K562 (cell line): ENCODE data around the gene AFAP1. TPM values are rescaled to one million over a fixed set of nuclear protein-coding genes. Genes with fewer than 3 reads are reported as not detected.
"Not testable (repeated sequence)": the region's sequence is repeated elsewhere in the genome, so short reads cannot be mapped to it uniquely, and the experiment has no call there.

Experiments
- ATAC-seq: fragments of 200-7000 bp; cut with Tn5 transposase; 3 replicates; pipeline ENCODE4 v1.9.1; 2020; ENCODE audit warnings: moderate library complexity
- BruUV-seq: library from RNA; stranded (reverse); fragments of 400-500 nt; replicated peaks from 2 replicates; lab custom pipeline; 2021; lab: Mats Ljungman, UMichigan
- CTCF ChIA-PET: fragments of 300-600 bp; formaldehyde crosslinking; extraction: SDS; loops from one replicate; lab custom pipeline; 2021; ENCODE audit warnings: low intra/inter-chr PET ratio; lab: Yijun Ruan, JAX
- POLR2A ChIA-PET: fragments of 300-600, 350-650 bp; sonication (Branson Sonifier 250); formaldehyde crosslinking; extraction: SDS; loops from one replicate; lab custom pipeline; 2021; ENCODE audit warnings: antibody characterized with exemption, inconsistent platforms; lab: Yijun Ruan, JAX
- DNase-seq, 4 experiments: peaks; one replicate each; pipeline versions ENCODE4 v3.0.0 to v3.0.0-alpha.2; 2011 to 2018; ENCODE audit warnings: low spot score in 3 of 4, mixed read lengths in 3 of 4; ENCODE audit errors: extremely low read depth in 1 of 4
- FAIRE-seq: peaks from 2 replicates; lab custom pipeline; 2011; peaks lifted over from hg19 to GRCh38; lab: Jason Lieb, UNC
- H2AFZ ChIP-seq: 2 replicates; pipeline ENCODE4 v1.6.0; 2011; ENCODE audit warnings: low read depth, low read length, control low read depth, inconsistent platforms
- H3K27ac ChIP-seq: fragments of 200-600 bp; 3 replicates; pipeline ENCODE4 v1.8.0; 2011; ENCODE audit warnings: low read depth, mild to moderate bottlenecking, control low read depth, inconsistent platforms, low read length, moderate library complexity, mixed read lengths; ENCODE audit errors: extremely low read depth
- H3K27me3 ChIP-seq, 2 experiments: fragments of 300-600 bp in 1 of 2; 2 replicates in 1 of 2; 3 replicates in 1 of 2; pipeline versions ENCODE4 v1.6.0 to v1.8.0; 2011; ENCODE audit warnings: inconsistent platforms in 2 of 2, low read length in 2 of 2, mild to moderate bottlenecking in 1 of 2, mixed read lengths in 1 of 2, moderate library complexity in 1 of 2; ENCODE audit not compliant: control insufficient read depth in 2 of 2, insufficient read depth in 2 of 2
- H3K36me3 ChIP-seq: fragments of 300-600 bp; 3 replicates; pipeline ENCODE4 v1.8.0; 2011; ENCODE audit warnings: mild to moderate bottlenecking, low read length, inconsistent platforms; ENCODE audit not compliant: control insufficient read depth, insufficient read depth
- H3K4me1 ChIP-seq, 2 experiments: fragments of 200-600 bp in 1 of 2; replicated peaks in 1 of 2; 2 replicates in 1 of 2; 3 replicates in 1 of 2; pipeline versions ENCODE4 v1.5.1 to v1.8.0; 2011; ENCODE audit warnings: inconsistent platforms in 2 of 2, low read length in 2 of 2, mild to moderate bottlenecking in 1 of 2, mixed read lengths in 1 of 2, moderate library complexity in 1 of 2; ENCODE audit not compliant: control insufficient read depth in 2 of 2, insufficient read depth in 2 of 2
- H3K4me2 ChIP-seq: 2 replicates; pipeline ENCODE4 v1.6.1; 2011; ENCODE audit warnings: low read length, control low read depth, inconsistent platforms, mixed read lengths; ENCODE audit not compliant: insufficient read depth
- H3K4me3 ChIP-seq: fragments of 200-600 bp; sonication (generic), shearing (Covaris generic); 2 replicates; pipeline ENCODE4 v1.5.1; 2016; ENCODE audit warnings: control low read depth, inconsistent platforms
- H3K79me2 ChIP-seq: fragments of 200-600 bp; 3 replicates; pipeline ENCODE4 v1.8.0; 2011; ENCODE audit warnings: low read length, inconsistent platforms; ENCODE audit not compliant: control insufficient read depth, insufficient read depth
- H3K9ac ChIP-seq, 2 experiments: 2 replicates each; pipeline versions ENCODE4 v1.6.0 to v1.6.1; 2011; ENCODE audit warnings: low read depth in 2 of 2, low read length in 2 of 2, control low read depth in 1 of 2, inconsistent platforms in 1 of 2, mild to moderate bottlenecking in 1 of 2, mixed read lengths in 1 of 2; ENCODE audit not compliant: insufficient read depth in 1 of 2
- H3K9me1 ChIP-seq: one replicate; pipeline ENCODE4 v1.6.0; 2011; ENCODE audit warnings: inconsistent platforms, mild to moderate bottlenecking, low read length, moderate library complexity; ENCODE audit not compliant: control insufficient read depth, insufficient read depth
- H3K9me3 ChIP-seq: replicated peaks from 2 replicates; pipeline ENCODE4 v1.5.1; 2011; ENCODE audit warnings: low read depth, low read length, inconsistent platforms; ENCODE audit not compliant: control insufficient read depth, insufficient read depth
- H4K20me1 ChIP-seq: replicated peaks from 2 replicates; pipeline ENCODE4 v1.6.1; 2011; ENCODE audit warnings: low read length, inconsistent platforms, mixed read lengths; ENCODE audit not compliant: control insufficient read depth, insufficient read depth
- ARHGAP35 ChIP-seq: fragments of 450-650 bp; IDR thresholded peaks from 2 replicates; pipeline ENCODE4 v1.6.1; 2018; ENCODE audit not compliant: partially characterized antibody
- BHLHE40 ChIP-seq: IDR thresholded peaks from 2 replicates; pipeline ENCODE4 v1.6.1; 2011; ENCODE audit warnings: low read length, improper control_type of control experiment
- CEBPG ChIP-seq, 3 experiments: fragments of 200-800 bp in 1 of 3; sonication (Bioruptor generic) in 1 of 3; sonication (generic) in 1 of 3; formaldehyde crosslinking in 1 of 3; IDR thresholded peaks in 2 of 3; conservative IDR thresholded peaks in 1 of 3; 2 replicates each; pipeline versions ENCODE4 v1.6.1 to v1.8.0; 2016 to 2022; ENCODE audit warnings: missing compliant biosample characterization in 2 of 3, missing genetic modification characterization in 2 of 3, mild to moderate bottlenecking in 1 of 3, missing genetic modification reagents in 1 of 3
- DPF2 ChIP-seq: fragments of 450-650 bp; IDR thresholded peaks from 2 replicates; pipeline ENCODE4 v1.6.1; 2016
- EHMT2 ChIP-seq: fragments of 450-650 bp; IDR thresholded peaks from 2 replicates; pipeline ENCODE4 v1.6.1; 2018; ENCODE audit warnings: antibody characterized with exemption
- PHF21A ChIP-seq: fragments of 450-650 bp; IDR thresholded peaks from 2 replicates; pipeline ENCODE4 v1.6.1; 2017; ENCODE audit warnings: low read depth, borderline replicate concordance
- TCF15 ChIP-seq: fragments of 250-450 bp; sonication (Bioruptor Pico); IDR thresholded peaks from 2 replicates; pipeline ENCODE4 v1.8.0; 2022; ENCODE audit warnings: moderate library complexity, mild to moderate bottlenecking, inconsistent platforms
- WHSC1 ChIP-seq: IDR thresholded peaks from one replicate; pipeline ENCODE4 v1.6.1; 2012; ENCODE audit warnings: low read length, control low read depth, inconsistent platforms
- ZBTB34 ChIP-seq: fragments of 250-450 bp; sonication (Bioruptor Pico); IDR thresholded peaks from 2 replicates; pipeline ENCODE4 v1.8.0; 2021; ENCODE audit warnings: mild to moderate bottlenecking, moderate library complexity
- ZNF551 ChIP-seq: fragments of 250-450 bp; sonication (Bioruptor Pico); IDR thresholded peaks from 2 replicates; pipeline ENCODE4 v1.5.0; 2021; ENCODE audit warnings: mild to moderate bottlenecking, moderate library complexity
- WGBS: fragments of 100-300 bp; shearing (Covaris generic); methylation state at CpG from one replicate; pipeline ENCODE4 v1.1.6; 2016; ENCODE audit warnings: low coverage, mixed read lengths; ENCODE audit not compliant: insufficient coverage; ENCODE audit errors: missing lambda C conversion rate; 5-methylcytosine and 5-hydroxymethylcytosine counted together
- in situ Hi-C: fragments of 300-500 bp; cut with MboI; formaldehyde crosslinking; loops from 4 replicates; pipeline ENCODE4 v1.15.0; 2018; ENCODE audit warnings: inconsistent platforms, mixed read lengths
- intact Hi-C: fragments of 100-400 bp; cut with micrococcal nuclease; formaldehyde crosslinking; loops from 2 replicates; pipeline ENCODE4 v1.14.2; 2022
- polyA plus RNA-seq, 8 experiments: library from polyadenylated mRNA; depleted of rRNA in 4 of 8; stranded (reverse) in 5 of 8; unstranded in 3 of 8; fragments of >200 nt; fragmentation: Nextera tagmentation in 2 of 8; fragmentation: Illumina TruSeq in 1 of 8; extraction: Ambion mirVana in 2 of 8; extraction: Trizol in 1 of 8; gene quantifications; 2 replicates each; pipeline versions ENCODE4 v1.2.1 to v1.2.3, GENCODE V29; 2011 to 2014; ENCODE audit warnings: inconsistent platforms in 1 of 8, missing spikeins in 1 of 8
- total RNA-seq, 7 experiments: library from RNA; depleted of rRNA in 6 of 7; stranded (reverse); fragments of >200 nt in 6 of 7; fragmentation: Illumina TruSeq in 2 of 7; extraction: Trizol in 2 of 7; gene quantifications; 2 replicates each; pipeline versions ENCODE4 v1.2.1 to v1.2.3, GENCODE V29; 2011 to 2021; ENCODE audit warnings: low replicate concordance in 1 of 7
- TF ChIP-seq, protein P1 (sequence below): sonication (generic); formaldehyde crosslinking; IDR thresholded peaks from 2 replicates; pipeline ENCODE4 v1.8.0; 2023; ENCODE audit warnings: mild to moderate bottlenecking, missing genetic modification reagents

Gene AFAP1
- total and polyA plus RNA-seq, 9 of the 15 experiments (the other 6 are each of a cell fraction or from before 2014, with no cell fraction given): 0.07 to 0.42 (median 0.12) TPM; not detected in 1

- in situ Hi-C loops: no loop called here
- FAIRE-seq: no peak
- POLR2A ChIA-PET: no interaction called here
- no peaks in the 10 kb centered on the region for H3K9me3 ChIP-seq
- CTCF ChIA-PET: no interaction called here
- no TSS peak for BruUV-seq
- no peak for TF ChIP-seq EHMT2
- TF ChIP-seq BHLHE40: no peak
- no peak for TF ChIP-seq ZBTB34 (CRISPR knock-in tag)
- no peak for TF ChIP-seq DPF2
- no peak for TF ChIP-seq PHF21A
- no peak for TF ChIP-seq ZNF551 (CRISPR knock-in tag)
- no peak for TF ChIP-seq WHSC1
- TF ChIP-seq, protein P1, sequence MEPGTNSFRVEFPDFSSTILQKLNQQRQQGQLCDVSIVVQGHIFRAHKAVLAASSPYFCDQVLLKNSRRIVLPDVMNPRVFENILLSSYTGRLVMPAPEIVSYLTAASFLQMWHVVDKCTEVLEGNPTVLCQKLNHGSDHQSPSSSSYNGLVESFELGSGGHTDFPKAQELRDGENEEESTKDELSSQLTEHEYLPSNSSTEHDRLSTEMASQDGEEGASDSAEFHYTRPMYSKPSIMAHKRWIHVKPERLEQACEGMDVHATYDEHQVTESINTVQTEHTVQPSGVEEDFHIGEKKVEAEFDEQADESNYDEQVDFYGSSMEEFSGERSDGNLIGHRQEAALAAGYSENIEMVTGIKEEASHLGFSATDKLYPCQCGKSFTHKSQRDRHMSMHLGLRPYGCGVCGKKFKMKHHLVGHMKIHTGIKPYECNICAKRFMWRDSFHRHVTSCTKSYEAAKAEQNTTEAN (CRISPR knock-in tag): no peak
- TF ChIP-seq ARHGAP35: no peak
- TF ChIP-seq CEBPG (CRISPR knock-in tag; IDR thresholded peaks at IDR 0.05): no peak
- no peak for TF ChIP-seq CEBPG (tag; conservative IDR thresholded peaks at IDR 0.05 in 1 of 2, IDR thresholded peaks at IDR 0.05 in 1 of 2)
- no peak for TF ChIP-seq TCF15 (CRISPR knock-in tag)
- TF ChIP-seq, all 486 proteins: peak for 0
- no peak overlapping the region for H3K9ac ChIP-seq
- no peaks in the 10 kb centered on the region for H3K9me1 ChIP-seq
- no peaks in the 10 kb centered on the region for H3K79me2 ChIP-seq
- intact Hi-C loops: no loop called here
- H3K27me3 ChIP-seq: 0 out of 5 replicates have a peak, but pooled peaks cover 0 to 8% of the 10 kb centered on the region in 2 experiments
- 0% methylated on average over 4 of the region's 5 CpGs for WGBS
- ATAC-seq: no peak
- H4K20me1 ChIP-seq: no peaks in the 10 kb centered on the region; the same call in 1 of the 2 replicates
- H2AFZ ChIP-seq: no peak overlapping the region
- H3K4me1 ChIP-seq: peaks cover 0 to 3% of the 10 kb centered on the region in 2 experiments; a peak in 2 of 5 replicates
- no peak overlapping the region for H3K4me2 ChIP-seq
- no peak overlapping the region for H3K4me3 ChIP-seq
- H3K27ac ChIP-seq: no peak overlapping the region
- no peaks in the 10 kb centered on the region for H3K36me3 ChIP-seq
- DNase-seq: no peak
Measured at GRCh38 chr4:7944599-7945220, 5.0 kb upstream of the AFAP1 start.

- H3K4me2 ChIP-seq, BruUV-seq, intact Hi-C loops, H3K9me1 ChIP-seq, H3K9me3 ChIP-seq, FAIRE-seq, POLR2A ChIA-PET, CTCF ChIA-PET, H3K79me2 ChIP-seq, in situ Hi-C loops, H3K27me3 ChIP-seq, H4K20me1 ChIP-seq, H3K27ac ChIP-seq, H3K36me3 ChIP-seq, H2AFZ ChIP-seq, H3K9ac ChIP-seq, H3K4me3 ChIP-seq, ATAC-seq, DNase-seq: not testable (repeated sequence)
- 0% methylated on average over 4 of the region's 4 CpGs for WGBS
- H3K4me1 ChIP-seq: peaks cover 0 to 13% of the 10 kb centered on the region in 2 experiments; a peak in 2 of 5 replicates
Measured at GRCh38 chr4:7943688-7944087, 4.0 kb upstream of the AFAP1 start.
